GM12878 (cell line): ENCODE data around the gene MCF2L2. TPM values are rescaled to one million over a fixed set of nuclear protein-coding genes. Genes with fewer than 3 reads are reported as not detected.

ENCODE experiments used
- ATAC-seq: fragments of 200-7000 bp; cut with Tn5 transposase; 3 replicates; pipeline ENCODE4 v1.9.1; 2020; ENCODE audit warnings: mild to moderate bottlenecking, moderate library complexity
- BruUV-seq: library from RNA; stranded (reverse); fragments of 400-500 nt; replicated peaks from 2 replicates; lab custom pipeline; 2021; lab: Mats Ljungman, UMichigan
- CTCF ChIA-PET: fragments of 300-600 bp; sonication (Branson Sonifier 250); formaldehyde crosslinking; extraction: SDS; loops from one replicate; lab custom pipeline; 2021; ENCODE audit warnings: inconsistent platforms; lab: Yijun Ruan, JAX
- POLR2A ChIA-PET: fragments of 350-600 bp; formaldehyde crosslinking; extraction: SDS; loops from one replicate; lab custom pipeline; 2021; ENCODE audit warnings: inconsistent platforms; lab: Charles Lee
- RAD21 ChIA-PET: fragments of 300-600 bp; sonication (Branson Sonifier 250); formaldehyde crosslinking; loops from one replicate; lab custom pipeline; 2023; ENCODE audit warnings: antibody characterized with exemption; ENCODE audit not compliant: unreplicated experiment; lab: Charles Lee
- SMC1A ChIA-PET: fragments of 300-600 bp; sonication (Branson Sonifier 250); formaldehyde crosslinking; loops from one replicate; lab custom pipeline; 2023; ENCODE audit not compliant: unreplicated experiment, uncharacterized antibody; lab: Charles Lee
- DNase-seq: peaks from one replicate; pipeline ENCODE4 v3.0.0-alpha.2; 2011; ENCODE audit warnings: low read depth, low spot score
- FAIRE-seq: peaks from 3 replicates; lab custom pipeline; 2011; peaks lifted over from hg19 to GRCh38; lab: Jason Lieb, UNC
- H2AFZ ChIP-seq: 2 replicates; pipeline ENCODE4 v1.6.0; 2011; ENCODE audit warnings: low read depth, low read length, control low read depth; ENCODE audit not compliant: control insufficient read depth
- H3K27ac ChIP-seq: 2 replicates; pipeline ENCODE4 v1.5.1; 2011; ENCODE audit warnings: control low read depth; ENCODE audit not compliant: control insufficient read depth, insufficient read depth
- H3K27me3 ChIP-seq, 2 experiments: replicated peaks in 1 of 2; 2 replicates each; pipeline versions ENCODE4 v1.6.0 to v1.6.1; 2011; ENCODE audit warnings: low read length in 1 of 2; ENCODE audit not compliant: control insufficient read depth in 2 of 2, insufficient read depth in 2 of 2
- H3K36me3 ChIP-seq, 2 experiments: 2 replicates each; pipeline ENCODE4 v1.5.1; 2011; ENCODE audit warnings: low read length in 1 of 2; ENCODE audit not compliant: control insufficient read depth in 2 of 2, insufficient read depth in 2 of 2
- H3K4me1 ChIP-seq: 2 replicates; pipeline ENCODE4 v1.6.1; 2011; ENCODE audit warnings: mild to moderate bottlenecking, low read length, moderate library complexity, mixed read lengths; ENCODE audit not compliant: control insufficient read depth, insufficient read depth
- H3K4me2 ChIP-seq: 2 replicates; pipeline ENCODE4 v1.6.0; 2011; ENCODE audit warnings: control low read depth; ENCODE audit not compliant: control insufficient read depth, insufficient read depth
- H3K4me3 ChIP-seq: fragments of 200-600 bp; sonication (generic); 2 replicates; pipeline ENCODE4 v1.5.1; 2016
- H3K79me2 ChIP-seq: 2 replicates; pipeline ENCODE4 v1.6.0; 2011; ENCODE audit warnings: low read length; ENCODE audit not compliant: control insufficient read depth, insufficient read depth
- H3K9ac ChIP-seq: 2 replicates; pipeline ENCODE4 v1.8.0; 2011; ENCODE audit warnings: low read length, control low read depth, mixed read lengths; ENCODE audit not compliant: control insufficient read depth, insufficient read depth
- H3K9me3 ChIP-seq: replicated peaks from 3 replicates; pipeline ENCODE4 v1.5.1; 2011; ENCODE audit warnings: mild to moderate bottlenecking, low read length; ENCODE audit not compliant: control insufficient read depth, insufficient read depth
- H4K20me1 ChIP-seq: 2 replicates; pipeline ENCODE4 v1.6.0; 2011; ENCODE audit not compliant: control insufficient read depth, insufficient read depth
- NBN ChIP-seq: fragments of 450-650 bp; IDR thresholded peaks from 2 replicates; pipeline ENCODE4 v1.6.1; 2016
- RB1 ChIP-seq: fragments of 450-650 bp; formaldehyde crosslinking; IDR thresholded peaks from 2 replicates; pipeline ENCODE4 v1.6.1; 2017; ENCODE audit warnings: mild to moderate bottlenecking, borderline replicate concordance
- RBBP5 ChIP-seq: fragments of 200-600 bp; sonication (generic); conservative IDR thresholded peaks from 2 replicates; pipeline ENCODE4 v1.6.1; 2016
- RUNX3 ChIP-seq: IDR thresholded peaks from 2 replicates; pipeline ENCODE4 v1.6.1; 2012; ENCODE audit warnings: low read length, inconsistent platforms
- SMAD5 ChIP-seq: IDR thresholded peaks from 2 replicates; pipeline ENCODE4 v1.6.1; 2016; ENCODE audit warnings: antibody characterized with exemption, low read depth
- TBL1XR1 ChIP-seq: IDR thresholded peaks from 2 replicates; pipeline ENCODE4 v1.6.1; 2012; ENCODE audit warnings: low read depth, low read length, improper control_type of control experiment
- ZSCAN29 ChIP-seq: fragments of 450-650 bp; IDR thresholded peaks from 2 replicates; pipeline ENCODE4 v1.6.1; 2017; ENCODE audit warnings: mild to moderate bottlenecking, moderate library complexity
- WGBS: methylation state at CpG from one replicate; pipeline ENCODE4 v1.1.6; 2016; ENCODE audit warnings: low lambda C conversion rate; ENCODE audit not compliant: insufficient replicate concordance, insufficient coverage; ENCODE audit errors: missing lambda C conversion rate; 5-methylcytosine and 5-hydroxymethylcytosine counted together
- in situ Hi-C: fragments of 300-500 bp; cut with MboI; formaldehyde crosslinking; loops from 9 replicates; pipeline ENCODE4 v1.14.3; 2018; ENCODE audit warnings: mixed read lengths
- intact Hi-C: fragments of 100-400 bp; cut with micrococcal nuclease; formaldehyde crosslinking; loops from one replicate; pipeline ENCODE4 v1.14.2; 2022; ENCODE audit not compliant: unreplicated experiment
- polyA plus RNA-seq, 11 experiments: library from polyadenylated mRNA; depleted of rRNA in 4 of 11; unstranded in 6 of 11; stranded (reverse) in 5 of 11; fragments of >200 nt; fragmentation: Nextera tagmentation in 4 of 11; fragmentation: Illumina TruSeq in 1 of 11; extraction: Ambion mirVana in 4 of 11; extraction: Trizol in 1 of 11; gene quantifications; 1 replicate in 1 of 11; 2 replicates in 10 of 11; pipeline versions ENCODE4 v1.2.1 to v1.2.3, GENCODE V29; 2011 to 2016; ENCODE audit warnings: inconsistent platforms in 2 of 11, missing spikeins in 2 of 11, low read depth in 1 of 11
- total RNA-seq, 4 experiments: library from RNA; depleted of rRNA in 3 of 4; stranded (reverse); fragments of >200 nt in 3 of 4; fragmentation: Illumina TruSeq in 1 of 4; extraction: Trizol in 1 of 4; gene quantifications; 2 replicates each; pipeline versions ENCODE4 v1.2.1 to v1.2.3, GENCODE V29; 2013 to 2021

MCF2L2 gene
- total and polyA plus RNA-seq, 10 of the 15 experiments (the other 5 are each of a cell fraction or from before 2014, with no cell fraction given), result 0.37 to 2.8 (median 1.4) TPM

GRCh38 chr3:183261151-183261724 is 167.2 kb downstream of the MCF2L2 start:
- intact Hi-C loops, result no loop called here
- SMC1A ChIA-PET, result interaction anchor here (0.6 to 2.5 kb wide), 9 partner anchors 9 to 452 kb away, joined by 3 to 11 read pairs (median 3); no protein-coding TSS in a partner anchor
- no peaks in the 10 kb centered on the region for H3K79me2 ChIP-seq

GRCh38 chr3:183260167-183260904 is 168.1 kb downstream of the MCF2L2 start:
- TF ChIP-seq RUNX3, result no peak
- Histone ChIP-seq H3K36me3 (no peaks in the 10 kb centered on the region), H3K79me2 (no peaks in the 10 kb centered on the region), H4K20me1 (no peaks in the 10 kb centered on the region), H3K27ac (no peak overlapping the region), H3K9ac (no peak overlapping the region), H3K27me3 (peaks cover 0 to 5% of the 10 kb centered on the region in 2 experiments; a peak in 2 of 4 replicates), H3K4me3 (no peak overlapping the region), H3K9me3 (no peaks in the 10 kb centered on the region), H3K4me1 (no peaks in the 10 kb centered on the region), H3K4me2 (no peak overlapping the region), H2AFZ (no peak overlapping the region)
- BruUV-seq, result no TSS peak
- intact Hi-C loops, result no loop called here
- WGBS, result 21% methylated on average over 7 of the region's 7 CpGs
- ChIA-PET RAD21 (no interaction called here), POLR2A (interaction anchor here (0.6 kb wide), 1 partner anchor 28 kb away, joined by 4 read pairs; no protein-coding TSS in a partner anchor), CTCF (interaction anchor here (0.9 to 4.3 kb wide), 4 partner anchors 49 to 124 kb away, joined by 3 to 21 read pairs (median 3); no protein-coding TSS in a partner anchor), SMC1A (interaction anchor here (1.3 to 2.5 kb wide), 5 partner anchors 19 to 122 kb away, joined by 3 to 11 read pairs (median 5); no protein-coding TSS in a partner anchor)
- DNase-seq (no peak), FAIRE-seq (no peak), ATAC-seq (no peak; the same call in none of the 3 replicates)
- in situ Hi-C loops, result no loop called here

More at GRCh38 chr3:183261151-183261724, 167.2 kb downstream of the MCF2L2 start:
- in situ Hi-C loops, result no loop called here
- Histone ChIP-seq H3K4me3 (no peak overlapping the region), H2AFZ (no peak overlapping the region), H3K4me1 (no peaks in the 10 kb centered on the region), H3K27me3 (peaks cover 0 to 5% of the 10 kb centered on the region in 2 experiments; a peak in 2 of 4 replicates), H3K9ac (no peak overlapping the region), H4K20me1 (no peaks in the 10 kb centered on the region), H3K36me3 (no peaks in the 10 kb centered on the region), H3K9me3 (no peaks in the 10 kb centered on the region), H3K4me2 (no peak overlapping the region), H3K27ac (no peak overlapping the region)
- DNase-seq, result no peak
- BruUV-seq, result no TSS peak
- 56% methylated on average over 5 of the region's 5 CpGs for WGBS
- ChIA-PET RAD21 (interaction anchor here (1.3 kb wide), 1 partner anchor 76 kb away, joined by 4 read pairs; no protein-coding TSS in a partner anchor), CTCF (interaction anchor here (1.3 kb wide), 1 partner anchor 123 kb away, joined by 3 read pairs; no protein-coding TSS in a partner anchor), POLR2A (interaction anchor here (0.6 to 0.7 kb wide), 2 partner anchors 27 to 41 kb away, joined by 3 to 4 read pairs; no protein-coding TSS in a partner anchor)
- TF ChIP-seq SMAD5 (no peak), TBL1XR1 (no peak), RB1 (no peak), NBN (no peak), RBBP5 (no peak), ZSCAN29 (no peak)
- no peak for FAIRE-seq
- no peak for ATAC-seq
